ENCODE results near the gene CWC27.

CWC27 gene

GRCh38 chr5:64835266-64835665, 66.5 kb downstream of the CWC27 start:
- in situ Hi-C loops (cut with HindIII; ENCODE audit: low sequenced_read_pairs) = no loop called here

GRCh38 chr5:64836190-64836755, 67.5 kb downstream of the CWC27 start:
- in situ Hi-C loops (cut with HindIII; ENCODE audit: low sequenced_read_pairs) = no loop called here

DNA sequence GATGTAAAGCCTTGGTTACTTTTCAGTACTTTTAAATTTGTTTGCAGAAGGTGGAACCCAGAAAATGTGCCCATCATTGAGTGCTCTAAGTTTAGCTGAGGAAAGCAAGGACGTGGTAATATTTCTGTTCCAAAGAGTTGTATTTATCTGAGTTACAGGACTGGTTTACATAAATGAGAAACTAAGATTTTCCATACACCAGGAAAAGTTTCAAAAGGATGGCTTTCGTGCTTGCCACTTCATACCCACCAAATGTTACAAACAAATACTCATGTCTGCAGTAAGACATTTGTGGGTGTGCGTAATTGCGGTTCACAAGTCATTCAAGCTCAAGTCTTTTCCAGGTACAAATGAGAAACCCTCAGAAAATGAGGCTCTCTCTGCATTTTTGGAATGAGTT, 68.1 kb downstream of the CWC27 start:
- in situ Hi-C loops (cut with HindIII; ENCODE audit: low sequenced_read_pairs) = no loop called here

DNA sequence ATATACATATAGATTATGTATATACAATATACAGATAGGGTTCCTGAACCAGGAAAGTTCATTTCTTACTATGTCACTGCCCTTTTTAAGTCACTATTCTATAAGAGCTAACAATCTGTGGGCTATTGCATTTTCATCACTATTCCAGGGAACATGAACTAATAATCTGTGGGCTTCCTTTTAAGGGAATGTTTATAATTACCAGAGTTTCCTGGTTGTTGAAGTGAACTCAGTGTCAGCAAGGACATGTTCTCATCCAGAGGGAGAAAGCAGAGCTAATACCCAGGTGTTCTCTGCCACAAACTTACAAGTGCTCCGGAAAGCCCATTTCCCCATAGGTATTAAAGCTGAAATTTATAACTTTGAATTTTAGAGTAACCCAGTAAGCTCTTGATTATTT, 69.6 kb downstream of the CWC27 start:
- in situ Hi-C loops (cut with HindIII; ENCODE audit: low sequenced_read_pairs) = no loop called here

DNA sequence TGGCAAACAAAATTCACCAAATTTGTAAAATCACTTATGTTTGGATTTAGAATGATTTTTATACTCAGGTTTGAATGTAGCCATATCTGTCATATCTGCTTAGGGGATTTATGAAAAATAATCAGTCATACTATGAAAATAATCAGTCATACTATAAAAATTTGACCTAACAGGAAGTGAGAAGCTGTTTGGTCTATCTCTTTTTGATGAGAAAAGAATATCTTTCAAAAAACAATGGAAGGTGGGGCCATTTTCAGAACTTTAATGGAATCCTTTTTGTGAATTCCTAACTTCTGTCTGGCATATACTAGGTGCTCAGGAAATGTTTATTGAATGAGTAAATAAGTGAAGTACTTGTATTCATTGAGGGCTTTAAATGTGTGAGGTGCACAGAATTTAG, 70.1 kb downstream of the CWC27 start:
- in situ Hi-C loops (cut with HindIII; ENCODE audit: low sequenced_read_pairs) = no loop called here

DNA sequence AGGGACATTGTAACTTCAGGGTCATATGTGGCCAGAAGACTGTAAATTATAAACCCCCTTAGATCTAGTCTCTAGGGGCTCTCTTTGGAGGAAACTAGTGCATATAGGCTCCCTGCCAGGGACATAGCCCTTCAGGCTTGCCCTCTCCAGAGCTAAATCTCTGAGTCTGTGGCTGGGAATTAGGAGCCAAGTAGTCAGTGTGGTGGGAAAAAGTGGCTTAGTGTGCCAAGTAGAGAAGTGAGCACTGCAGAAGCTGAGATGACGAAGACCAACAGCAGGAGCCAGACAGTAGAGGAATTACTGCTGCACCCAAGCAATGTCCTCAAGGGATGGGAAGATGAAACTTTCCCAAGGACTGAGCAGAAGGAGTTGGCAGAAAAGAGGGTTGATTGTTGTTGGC, 71.2 kb downstream of the CWC27 start:
- in situ Hi-C loops (cut with HindIII; ENCODE audit: low sequenced_read_pairs) = no loop called here

GRCh38 chr5:64840958-64841357, 72.2 kb downstream of the CWC27 start:
- in situ Hi-C loops (cut with HindIII; ENCODE audit: low sequenced_read_pairs) = no loop called here

GRCh38 chr5:64853777-64854176, 85.0 kb downstream of the CWC27 start:
- in situ Hi-C loops (cut with HindIII; ENCODE audit: low sequenced_read_pairs) = no loop called here

- in situ Hi-C loops (cut with HindIII; ENCODE audit: low sequenced_read_pairs) = no loop called here
Measured at GRCh38 chr5:64854855-64855254, 86.1 kb downstream of the CWC27 start.

- in situ Hi-C loops (cut with HindIII; ENCODE audit: low sequenced_read_pairs) = no loop called here
Measured at GRCh38 chr5:64859881-64860280, 91.2 kb downstream of the CWC27 start.

DNA sequence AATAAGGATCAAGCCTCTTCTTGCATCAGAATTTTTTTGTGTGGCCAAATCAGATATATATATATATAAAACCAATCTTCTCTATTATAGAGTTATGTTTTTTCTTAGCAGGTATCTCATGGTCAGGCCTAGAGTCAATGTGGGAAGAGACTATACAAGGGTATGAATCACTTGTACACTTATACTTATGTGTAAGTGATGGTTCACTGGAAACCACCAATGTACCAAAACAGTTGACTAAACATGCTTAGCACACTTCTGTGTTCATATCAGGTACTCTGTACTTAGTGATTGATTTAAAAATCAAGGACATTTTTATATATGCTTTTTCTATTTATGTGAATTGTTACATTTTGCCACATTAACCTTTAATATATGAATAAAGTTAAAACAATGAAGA, 92.6 kb downstream of the CWC27 start:
- in situ Hi-C loops (cut with HindIII; ENCODE audit: low sequenced_read_pairs) = no loop called here

- in situ Hi-C loops (cut with HindIII; ENCODE audit: low sequenced_read_pairs) = no loop called here
Measured at GRCh38 chr5:64864171-64864570, 95.4 kb downstream of the CWC27 start.

GRCh38 chr5:64865662-64866061, 96.9 kb downstream of the CWC27 start:
- in situ Hi-C loops (cut with HindIII; ENCODE audit: low sequenced_read_pairs) = no loop called here

DNA sequence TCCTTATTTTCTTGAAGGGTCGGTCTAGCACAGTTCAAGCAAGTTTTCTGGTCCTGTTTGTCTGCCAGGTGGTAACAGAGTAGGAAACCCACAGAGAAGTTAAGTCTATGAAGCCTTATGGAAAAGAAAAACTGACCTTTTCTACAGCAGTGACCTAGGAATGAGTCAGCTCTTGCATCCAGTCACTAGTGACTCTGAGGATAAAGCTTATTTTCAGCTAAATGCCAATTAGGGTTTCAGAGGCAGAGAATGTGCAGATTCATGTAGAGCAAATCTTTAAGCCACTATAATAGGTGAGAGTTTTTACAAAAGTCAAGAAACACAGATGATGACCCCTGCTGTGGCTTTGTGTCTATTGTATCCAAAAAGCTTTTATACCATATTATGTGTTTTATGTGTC, 100.7 kb downstream of the CWC27 start:
- in situ Hi-C loops (cut with HindIII; ENCODE audit: low sequenced_read_pairs) = no loop called here

GRCh38 chr5:64872044-64872443, 103.3 kb downstream of the CWC27 start:
- in situ Hi-C loops (cut with HindIII; ENCODE audit: low sequenced_read_pairs) = no loop called here

- in situ Hi-C loops (cut with HindIII; ENCODE audit: low sequenced_read_pairs) = no loop called here
Measured at GRCh38 chr5:64873441-64873840, 104.7 kb downstream of the CWC27 start.

- in situ Hi-C loops (cut with HindIII; ENCODE audit: low sequenced_read_pairs) = no loop called here
Measured at GRCh38 chr5:64874753-64875152, 106.0 kb downstream of the CWC27 start.

DNA sequence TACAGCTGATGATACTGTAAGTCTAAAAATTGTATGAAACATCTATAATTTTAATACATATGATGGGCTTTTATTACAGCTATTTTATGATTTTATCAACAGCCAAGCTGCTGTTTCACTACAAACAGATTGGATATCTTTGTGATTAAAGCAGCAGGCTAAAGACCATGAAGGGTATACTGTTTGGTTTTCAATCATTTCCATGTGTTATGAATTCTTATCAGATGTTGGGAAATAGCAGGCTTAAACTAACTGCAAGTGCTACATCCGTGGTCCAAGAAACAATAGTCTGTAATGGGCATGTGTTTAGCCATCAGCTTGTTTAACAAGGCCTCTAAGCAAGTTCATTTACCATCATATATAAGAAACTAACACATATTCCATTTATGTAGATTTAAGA, 107.5 kb downstream of the CWC27 start:
- in situ Hi-C loops (cut with HindIII; ENCODE audit: low sequenced_read_pairs) = no loop called here

GRCh38 chr5:64880821-64881220, 112.1 kb downstream of the CWC27 start:
- in situ Hi-C loops (cut with HindIII; ENCODE audit: low sequenced_read_pairs) = no loop called here

- in situ Hi-C loops (cut with HindIII; ENCODE audit: low sequenced_read_pairs) = no loop called here
Measured at GRCh38 chr5:64883912-64884311, 115.2 kb downstream of the CWC27 start.

GRCh38 chr5:64884541-64884940, 115.8 kb downstream of the CWC27 start:
- in situ Hi-C loops (cut with HindIII; ENCODE audit: low sequenced_read_pairs) = no loop called here

DNA sequence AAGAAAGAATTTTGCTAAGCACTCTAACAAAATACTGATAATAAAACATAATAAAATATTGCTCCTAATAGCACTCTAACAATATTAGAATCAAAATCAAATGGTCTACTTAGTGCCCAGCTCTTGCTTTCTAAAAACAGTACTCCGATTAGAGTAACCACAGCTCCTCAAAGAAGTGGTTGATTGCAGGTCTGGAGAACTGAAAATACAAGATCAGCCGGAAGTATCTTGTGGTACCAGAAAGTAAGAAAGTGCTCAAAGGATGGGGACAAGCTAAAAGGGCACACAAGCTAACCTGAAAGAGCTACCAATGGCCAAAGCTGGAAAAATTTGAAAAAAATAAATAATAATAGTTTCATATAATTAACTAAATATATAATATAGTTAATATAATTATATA, 119.2 kb downstream of the CWC27 start:
- in situ Hi-C loops (cut with HindIII; ENCODE audit: low sequenced_read_pairs) = no loop called here

- in situ Hi-C loops (cut with HindIII; ENCODE audit: low sequenced_read_pairs) = no loop called here
Measured at GRCh38 chr5:64895748-64896147, 127.0 kb downstream of the CWC27 start.

GRCh38 chr5:64899838-64900237, 131.1 kb downstream of the CWC27 start:
- in situ Hi-C loops (cut with HindIII; ENCODE audit: low sequenced_read_pairs) = no loop called here

Data from endothelial cell of hepatic sinusoid (primary cell).